SK-N-MC (cell line): Measurements from ENCODE around the gene FRMD4A.

Source experiments
- DNase-seq: peaks from one replicate; pipeline ENCODE4 v3.0.0-alpha.2; 2011; ENCODE audit warnings: low read depth, low spot score
- H3K27ac ChIP-seq: fragments of 200-600 bp; sonication (generic); 2 replicates; pipeline ENCODE4 v1.5.1; 2016; ENCODE audit warnings: mixed run types
- H3K36me3 ChIP-seq: fragments of 200-600 bp; sonication (generic); 2 replicates; pipeline ENCODE4 v1.6.1; 2017; ENCODE audit warnings: antibody characterized with exemption, low read length, mixed read lengths; ENCODE audit not compliant: insufficient read depth
- H3K4me3 ChIP-seq: fragments of 200-600 bp; sonication (generic); 2 replicates; pipeline ENCODE4 v1.5.1; 2016
- H3K9ac ChIP-seq: fragments of 200-600 bp; sonication (generic); 2 replicates; pipeline ENCODE4 v1.8.0; 2017; ENCODE audit warnings: mixed run types, mixed read lengths; ENCODE audit not compliant: insufficient read length
- H3K9me3 ChIP-seq: fragments of 200-600 bp; sonication (generic); 2 replicates; pipeline ENCODE4 v1.6.1; 2017; ENCODE audit warnings: low read depth, mild to moderate bottlenecking, antibody characterized with exemption, low read length, moderate library complexity, mixed read lengths
- EZH2 ChIP-seq: fragments of 200-600 bp; sonication (generic); IDR thresholded peaks from one replicate; pipeline ENCODE4 v1.6.1; 2017; ENCODE audit warnings: antibody characterized with exemption
- FOXP2 ChIP-seq: optimal IDR thresholded peaks from 2 replicates; pipeline ENCODE3; 2011; ENCODE audit warnings: mild to moderate bottlenecking, moderate library complexity; ENCODE audit not compliant: insufficient read depth; ENCODE audit errors: extremely low read length, control extremely low read depth
- POLR2AphosphoS5 ChIP-seq: IDR thresholded peaks from 2 replicates; pipeline ENCODE4 v1.6.1; 2012; ENCODE audit warnings: mild to moderate bottlenecking, low read depth, low read length, borderline replicate concordance

The FRMD4A gene

GRCh38 chr10:14066106-14066505 is 264.6 kb downstream of the FRMD4A start:
- H3K27ac ChIP-seq, result no peak overlapping the region
- no peak overlapping the region for H3K4me3 ChIP-seq
- no peaks in the 10 kb centered on the region for H3K9me3 ChIP-seq
- no peaks in the 10 kb centered on the region for H3K36me3 ChIP-seq
- H3K9ac ChIP-seq, result no peak overlapping the region
- no peak for TF ChIP-seq POLR2AphosphoS5
- DNase-seq, result no peak

- Histone ChIP-seq H3K9me3 (no peaks in the 10 kb centered on the region), H3K4me3 (no peak overlapping the region), H3K36me3 (no peaks in the 10 kb centered on the region), H3K9ac (no peak overlapping the region), H3K27ac (no peak overlapping the region)
- TF ChIP-seq POLR2AphosphoS5, result no peak
- no peak for TF ChIP-seq FOXP2
- no peak for TF ChIP-seq EZH2
- no peak for DNase-seq
Measured at GRCh38 chr10:14063531-14064285, 267.0 kb downstream of the FRMD4A start.

GRCh38 chr10:14062528-14063260 is 268.0 kb downstream of the FRMD4A start:
- Histone ChIP-seq H3K9me3 (no peaks in the 10 kb centered on the region), H3K27ac (no peak overlapping the region), H3K36me3 (no peaks in the 10 kb centered on the region), H3K4me3 (no peak overlapping the region), H3K9ac (no peak overlapping the region)
- TF ChIP-seq FOXP2 (no peak), EZH2 (no peak), POLR2AphosphoS5 (no peak)
- peak; percentile 14 for DNase-seq

- Histone ChIP-seq H3K9me3 (no peaks in the 10 kb centered on the region), H3K36me3 (no peaks in the 10 kb centered on the region), H3K9ac (no peak overlapping the region), H3K27ac (no peak overlapping the region), H3K4me3 (no peak overlapping the region)
- no peak for DNase-seq
- TF ChIP-seq POLR2AphosphoS5 (no peak), EZH2 (no peak), FOXP2 (no peak)
Measured at GRCh38 chr10:14060320-14061070, 270.2 kb downstream of the FRMD4A start.

GRCh38 chr10:14056610-14057332 is 274.0 kb downstream of the FRMD4A start:
- no peak for TF ChIP-seq FOXP2
- TF ChIP-seq EZH2, result no peak
- TF ChIP-seq POLR2AphosphoS5, result no peak
- Histone ChIP-seq H3K4me3 (no peak overlapping the region), H3K9me3 (no peaks in the 10 kb centered on the region), H3K36me3 (no peaks in the 10 kb centered on the region), H3K27ac (no peak overlapping the region), H3K9ac (no peak overlapping the region)
- DNase-seq, result no peak

- Histone ChIP-seq H3K9me3 (no peaks in the 10 kb centered on the region), H3K4me3 (no peak overlapping the region), H3K36me3 (no peaks in the 10 kb centered on the region), H3K9ac (no peak overlapping the region), H3K27ac (no peak overlapping the region)
- no peak for DNase-seq
- TF ChIP-seq EZH2 (no peak), FOXP2 (no peak), POLR2AphosphoS5 (no peak)
Measured at GRCh38 chr10:14052931-14053330, 277.8 kb downstream of the FRMD4A start.

- Histone ChIP-seq H3K27ac (no peak overlapping the region), H3K9me3 (no peaks in the 10 kb centered on the region), H3K9ac (no peak overlapping the region)
Measured at GRCh38 chr10:14050598-14050997, 280.1 kb downstream of the FRMD4A start.

More at GRCh38 chr10:14050598-14050997, 280.1 kb downstream of the FRMD4A start:
- DNase-seq, result no peak
- TF ChIP-seq FOXP2, result no peak
- TF ChIP-seq EZH2, result no peak
- TF ChIP-seq POLR2AphosphoS5, result no peak
- H3K36me3 ChIP-seq, result no peaks in the 10 kb centered on the region
- H3K4me3 ChIP-seq, result no peak overlapping the region
